H1 (cell line): ENCODE measurements around the gene CCDC112. TPM values are rescaled to one million over a fixed set of nuclear protein-coding genes. Genes with fewer than 3 reads are reported as not detected.

Experiments used
- BACH1 ChIP-seq: IDR thresholded peaks from 2 replicates; pipeline ENCODE4 v1.6.1; 2012; ENCODE audit warnings: low read length, improper control_type of control experiment
- CBX5 ChIP-seq: fragments of 300-800, 300-1000 bp; sonication (generic); IDR thresholded peaks from 2 replicates; pipeline ENCODE4 v1.7.1; 2016; ENCODE audit warnings: antibody characterized with exemption, low read length, low read depth
- CEBPB ChIP-seq: IDR thresholded peaks from 2 replicates; pipeline ENCODE4 v1.6.1; 2012; ENCODE audit warnings: low read depth, low read length
- EP300 ChIP-seq, 2 experiments: IDR thresholded peaks; 1 replicate in 1 of 2; 2 replicates in 1 of 2; pipeline ENCODE4 v1.6.1; 2011 to 2012; ENCODE audit warnings: low read depth in 2 of 2, low read length in 2 of 2, mild to moderate bottlenecking in 2 of 2, borderline replicate concordance in 1 of 2, inconsistent platforms in 1 of 2, moderate library complexity in 1 of 2
- KDM4A ChIP-seq: IDR thresholded peaks from one replicate; pipeline ENCODE4 v1.7.1; 2012; ENCODE audit warnings: low read depth, mild to moderate bottlenecking, moderate library complexity, low read length, inconsistent platforms; ENCODE audit not compliant: severe bottlenecking
- KDM5A ChIP-seq: fragments of 200-600 bp; IDR thresholded peaks from 2 replicates; pipeline ENCODE4 v1.7.1; 2012; ENCODE audit warnings: mild to moderate bottlenecking, low read length, inconsistent platforms, mixed read lengths
- RBBP5 ChIP-seq: IDR thresholded peaks from 2 replicates; pipeline ENCODE4 v1.7.1; 2012; ENCODE audit warnings: low read depth, mild to moderate bottlenecking, inconsistent platforms, low read length, moderate library complexity, borderline replicate concordance
- RNF2 ChIP-seq: fragments of 200-900, 300-1000 bp; sonication (generic); IDR thresholded peaks from 2 replicates; pipeline ENCODE4 v1.7.1; 2016; ENCODE audit warnings: borderline replicate concordance, low read depth, mild to moderate bottlenecking, antibody characterized with exemption, low read length; ENCODE audit not compliant: poor library complexity, severe bottlenecking; ENCODE audit errors: missing control alignments
- polyA plus RNA-seq, 7 experiments: library from polyadenylated mRNA; depleted of rRNA in 3 of 7; stranded (reverse) in 5 of 7; unstranded in 2 of 7; fragments of >200 nt in 5 of 7; fragments of 200-250 nt in 2 of 7; gene quantifications; 1 replicate in 5 of 7; 2 replicates in 1 of 7; 4 replicates in 1 of 7; pipeline versions ENCODE4 v1.2.1 to v1.2.3, GENCODE V29; 2011 to 2013; ENCODE audit warnings: missing spikeins in 2 of 7, mixed read lengths in 2 of 7
- total RNA-seq: library from RNA; stranded (reverse); fragmentation: NEBNext Ultra II Directional; extraction: Animal tissue kit (Norgen Biotek cat#: 25700); gene quantifications from 2 replicates; pipeline ENCODE4 v1.2.1, GENCODE V29; 2021

CCDC112 gene
- total and polyA plus RNA-seq, 2 of the 8 experiments (the other 6 are each of a cell fraction or from before 2014, with no cell fraction given): 3.3 to 15.6 TPM

DNA sequence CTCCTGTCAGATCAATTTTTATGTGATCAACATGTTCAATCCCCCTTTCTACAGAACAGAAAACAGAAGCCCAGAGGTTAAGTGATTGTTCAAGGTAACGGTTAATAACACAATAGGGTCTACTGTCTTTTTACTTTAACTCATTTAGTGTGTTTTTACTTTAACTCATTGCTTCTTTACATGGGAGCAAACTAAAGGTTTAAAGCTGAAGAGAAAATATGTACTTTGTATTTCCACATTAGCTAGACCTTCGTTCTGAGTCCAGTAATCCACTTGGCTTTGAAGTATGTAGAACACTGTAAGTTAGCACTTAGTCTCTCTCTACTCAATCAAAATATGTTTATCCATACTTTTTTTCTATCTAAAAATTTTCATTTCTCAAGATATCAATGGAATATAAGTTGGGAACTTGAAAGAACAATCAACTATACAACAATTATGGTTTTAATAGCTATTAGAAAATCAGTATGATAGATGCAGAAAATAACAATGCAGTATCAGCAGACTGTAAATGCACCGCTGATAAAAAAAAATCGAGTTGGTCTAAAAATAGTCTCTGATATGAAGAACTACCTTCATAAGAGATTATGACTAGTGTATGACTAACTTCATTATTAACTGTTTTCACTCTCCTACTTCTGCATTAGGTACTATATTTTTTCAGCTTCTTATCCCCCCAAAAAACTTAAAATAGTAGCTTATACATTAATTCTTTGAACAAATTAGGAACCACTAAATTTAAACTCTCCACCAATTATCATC, 54.4 kb downstream of the CCDC112 start (continued):
- TF ChIP-seq CEBPB: no peak
- no peak for TF ChIP-seq KDM4A
- no peak for TF ChIP-seq EP300 (IDR thresholded peaks at IDR 0.05; ENCODE audit: borderline replicate concordance in 1 of 2, low read depth in 2 of 2, low read length in 2 of 2)
- TF ChIP-seq KDM5A: no peak
- TF ChIP-seq CBX5: no peak
- TF ChIP-seq RNF2: no peak
- no peak for TF ChIP-seq RBBP5
- no peak for TF ChIP-seq BACH1
